Measurements from ENCODE around the gene AATK. TPM values are rescaled to one million over a fixed set of nuclear protein-coding genes. Genes with fewer than 3 reads are reported as not detected.

Gene AATK
- total and polyA plus RNA-seq, 2 experiments from 2014 or later: 5.7 to 6.3 TPM

- peak overlapping the region; percentile 82 for H3K4me2 ChIP-seq
- no peak overlapping the region for H2AFZ ChIP-seq
- no peaks in the 10 kb centered on the region for H3K27me3 ChIP-seq
- no peaks in the 10 kb centered on the region for H3K36me3 ChIP-seq (replicated peaks; ENCODE audit: insufficient read depth, low read depth)
- peak; percentile 94 for DNase-seq (ENCODE audit: low spot score)
- H3K9me3 ChIP-seq (ENCODE audit: low read depth): no peaks in the 10 kb centered on the region
- H3K27ac ChIP-seq: peak overlapping the region; percentile 64
- H3K4me3 ChIP-seq: no peak overlapping the region
- H3K9me2 ChIP-seq (replicated peaks; ENCODE audit: insufficient read depth): no peaks in the 10 kb centered on the region
- 30% methylated on average over 27 of the region's 31 CpGs for WGBS (ENCODE audit: low lambda C conversion rate, missing lambda C conversion rate)
- TF ChIP-seq CTCF (IDR thresholded peaks at IDR 0.05; ENCODE audit: poor library complexity): peak; percentile 81
- TF ChIP-seq EZH2 (IDR thresholded peaks at IDR 0.05; ENCODE audit: borderline replicate concordance): no peak
- no peaks in the 10 kb centered on the region for H3K79me2 ChIP-seq
- H3K4me1 ChIP-seq (ENCODE audit: insufficient read depth): peaks cover 49% of the 10 kb centered on the region
- no peaks in the 10 kb centered on the region for H4K20me1 ChIP-seq (ENCODE audit: insufficient read depth, poor library complexity, severe bottlenecking)
These were observed 68.7 kb downstream of the AATK start for GRCh38 chr17:81097134-81097942.

GRCh38 chr17:81096741-81097133, 69.3 kb downstream of the AATK start:
- no peak for TF ChIP-seq EZH2 (IDR thresholded peaks at IDR 0.05; ENCODE audit: borderline replicate concordance)
- TF ChIP-seq EZH2phosphoT487 (IDR thresholded peaks at IDR 0.05; ENCODE audit: low read depth, severe bottlenecking, unreplicated experiment): no peak
- no peak for TF ChIP-seq CTCF (IDR thresholded peaks at IDR 0.05; ENCODE audit: poor library complexity)
- H3K27ac ChIP-seq: peak overlapping the region; percentile 60
- H2AFZ ChIP-seq: no peak overlapping the region
- WGBS (ENCODE audit: low lambda C conversion rate, missing lambda C conversion rate): 88% methylated on average over 7 of the region's 7 CpGs
- H3K9me2 ChIP-seq (replicated peaks; ENCODE audit: insufficient read depth): no peaks in the 10 kb centered on the region
- peaks cover 52% of the 10 kb centered on the region for H3K4me1 ChIP-seq (ENCODE audit: insufficient read depth)
- no peaks in the 10 kb centered on the region for H4K20me1 ChIP-seq (ENCODE audit: insufficient read depth, poor library complexity, severe bottlenecking)
- no peaks in the 10 kb centered on the region for H3K79me2 ChIP-seq
- no peak overlapping the region for H3K4me3 ChIP-seq
- H3K27me3 ChIP-seq: no peaks in the 10 kb centered on the region
- no peaks in the 10 kb centered on the region for H3K9me3 ChIP-seq (ENCODE audit: low read depth)
- no peaks in the 10 kb centered on the region for H3K36me3 ChIP-seq (replicated peaks; ENCODE audit: insufficient read depth, low read depth)
- peak overlapping the region; percentile 82 for H3K4me2 ChIP-seq
- DNase-seq (ENCODE audit: low spot score): no peak

GRCh38 chr17:81095383-81095762, 70.6 kb downstream of the AATK start:
- Histone ChIP-seq H3K9me2 (replicated peaks; ENCODE audit: insufficient read depth) (no peaks in the 10 kb centered on the region), H3K4me2 (peak overlapping the region; percentile 63), H3K27me3 (no peaks in the 10 kb centered on the region), H3K27ac (peak overlapping the region; percentile 86), H3K4me3 (no peak overlapping the region), H2AFZ (no peak overlapping the region), H3K4me1 (ENCODE audit: insufficient read depth) (peaks cover 52% of the 10 kb centered on the region), H4K20me1 (ENCODE audit: insufficient read depth, poor library complexity, severe bottlenecking) (no peaks in the 10 kb centered on the region), H3K9me3 (ENCODE audit: low read depth) (no peaks in the 10 kb centered on the region), H3K36me3 (replicated peaks; ENCODE audit: insufficient read depth, low read depth) (no peaks in the 10 kb centered on the region), H3K79me2 (no peaks in the 10 kb centered on the region)
- WGBS (ENCODE audit: low lambda C conversion rate, missing lambda C conversion rate): 55% methylated on average over 13 of the region's 13 CpGs
- no peak for DNase-seq (ENCODE audit: low spot score)
- no peak for TF ChIP-seq EZH2 (IDR thresholded peaks at IDR 0.05; ENCODE audit: borderline replicate concordance)
- no peak for TF ChIP-seq EZH2phosphoT487 (IDR thresholded peaks at IDR 0.05; ENCODE audit: low read depth, severe bottlenecking, unreplicated experiment)
- no peak for TF ChIP-seq CTCF (IDR thresholded peaks at IDR 0.05; ENCODE audit: poor library complexity)

Data from hepatocyte (in vitro differentiated cells).